Brain microvascular endothelial cell (primary cell): ENCODE results near the gene LPIN1.

ENCODE experiments used
- DNase-seq: peaks from one replicate; pipeline ENCODE4 v3.0.0-alpha.2; 2020
- H3K27ac ChIP-seq: fragments of 250-450 bp; sonication (Bioruptor Pico); 2 replicates; pipeline ENCODE4 v1.5.1; 2020; ENCODE audit warnings: mild to moderate bottlenecking, moderate library complexity
- H3K27me3 ChIP-seq: fragments of 250-450 bp; sonication (Bioruptor Pico); replicated peaks from 2 replicates; pipeline ENCODE4 v1.5.1; 2020; ENCODE audit warnings: mild to moderate bottlenecking
- H3K36me3 ChIP-seq: fragments of 250-450 bp; sonication (Bioruptor Pico); replicated peaks from 2 replicates; pipeline ENCODE4 v1.5.1; 2020; ENCODE audit warnings: mild to moderate bottlenecking
- H3K4me3 ChIP-seq: 2 replicates; pipeline ENCODE4 v1.5.1; 2011; ENCODE audit warnings: low read depth, mild to moderate bottlenecking, control low read depth, low read length, moderate library complexity
- CTCF ChIP-seq: IDR thresholded peaks from 2 replicates; pipeline ENCODE4 v1.5.1; 2011; ENCODE audit warnings: low read depth, mild to moderate bottlenecking, moderate library complexity, low read length, control low read depth, inconsistent platforms; ENCODE audit errors: missing control alignments
- in situ Hi-C: cut with HindIII; loops from 2 replicates; pipeline ENCODE4 v1.10.0; 2017; ENCODE audit warnings: low sequenced_read_pairs, low pct_ligation_motif_present

Gene LPIN1

DNA sequence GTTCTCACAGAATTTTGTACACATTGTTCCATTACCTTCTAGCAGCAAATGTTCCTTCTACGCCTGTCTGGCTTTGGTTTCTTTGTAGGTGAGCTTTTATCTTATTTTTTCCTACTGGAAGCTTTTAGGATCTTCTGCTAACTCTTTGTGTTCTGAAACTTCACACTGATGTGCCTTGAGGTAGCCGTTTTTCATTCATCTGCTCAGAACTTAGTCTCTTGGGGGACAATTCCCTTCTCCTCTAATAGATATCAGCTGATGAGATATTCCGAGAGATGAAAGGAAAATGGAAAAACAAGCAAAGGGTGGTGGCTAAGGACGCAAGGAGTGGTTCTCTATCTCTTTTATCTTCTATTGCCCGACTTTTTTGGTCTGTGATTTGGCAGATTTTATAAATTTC, 27.8 kb upstream of the LPIN1 start:
- Histone ChIP-seq H3K27me3 (peaks cover 22% of the 10 kb centered on the region), H3K27ac (no peak overlapping the region), H3K36me3 (no peaks in the 10 kb centered on the region), H3K4me3 (no peak overlapping the region)
- no peak for DNase-seq
- in situ Hi-C loops, result no loop called here
- no peak for TF ChIP-seq CTCF

DNA sequence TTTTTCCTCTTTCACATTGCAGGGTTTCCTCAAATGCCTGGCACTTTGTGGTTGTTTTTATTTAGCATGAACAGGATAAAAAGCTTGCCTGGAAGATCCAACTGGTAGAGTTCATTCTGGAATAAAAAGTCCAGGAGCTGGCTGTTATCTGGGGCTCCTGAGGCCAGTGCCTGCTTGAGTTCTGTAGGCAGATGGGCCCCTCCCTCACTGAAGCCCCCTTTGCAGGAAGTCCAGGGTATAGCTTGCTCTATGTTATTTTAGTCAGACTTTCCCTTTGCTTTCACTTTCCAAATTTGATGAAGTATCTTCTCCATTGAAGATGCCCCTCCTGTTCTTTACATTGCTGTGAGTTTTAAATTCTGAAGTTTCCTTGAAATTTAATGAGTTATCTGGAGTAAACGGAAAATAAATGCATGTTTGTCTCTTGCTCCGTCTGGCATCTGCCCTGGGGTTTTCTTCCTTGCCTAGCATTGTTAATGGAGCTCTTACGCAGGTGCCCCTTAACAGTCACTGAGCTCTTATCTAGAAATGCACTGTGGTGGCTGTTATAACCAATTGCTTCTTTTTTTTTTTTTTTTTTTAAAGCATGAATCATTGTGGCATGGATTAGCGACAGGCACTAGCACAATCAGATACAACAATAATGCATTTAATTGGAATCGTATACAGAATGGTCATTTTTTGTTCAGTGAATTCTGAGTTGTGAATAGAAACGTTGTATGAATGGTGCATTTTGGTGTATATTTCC, 27.0 kb upstream of the LPIN1 start:
- no peak overlapping the region for H3K4me3 ChIP-seq
- H3K27me3 ChIP-seq, result peaks cover 27% of the 10 kb centered on the region
- no peak for DNase-seq
- in situ Hi-C loops, result no loop called here
- TF ChIP-seq CTCF, result no peak
- no peaks in the 10 kb centered on the region for H3K36me3 ChIP-seq
- no peak overlapping the region for H3K27ac ChIP-seq

GRCh38 chr2:11720752-11721151, 25.7 kb upstream of the LPIN1 start:
- in situ Hi-C loops, result no loop called here
- no peak overlapping the region for H3K27ac ChIP-seq
- peaks cover 30% of the 10 kb centered on the region for H3K27me3 ChIP-seq
- no peak for DNase-seq
- H3K4me3 ChIP-seq, result no peak overlapping the region
- no peaks in the 10 kb centered on the region for H3K36me3 ChIP-seq
- TF ChIP-seq CTCF, result no peak

GRCh38 chr2:11722292-11723060, 24.0 kb upstream of the LPIN1 start:
- DNase-seq, result no peak
- Histone ChIP-seq H3K27ac (no peak overlapping the region), H3K4me3 (no peak overlapping the region), H3K27me3 (peaks cover 30% of the 10 kb centered on the region), H3K36me3 (no peaks in the 10 kb centered on the region)
- TF ChIP-seq CTCF, result no peak
- in situ Hi-C loops, result no loop called here

DNA sequence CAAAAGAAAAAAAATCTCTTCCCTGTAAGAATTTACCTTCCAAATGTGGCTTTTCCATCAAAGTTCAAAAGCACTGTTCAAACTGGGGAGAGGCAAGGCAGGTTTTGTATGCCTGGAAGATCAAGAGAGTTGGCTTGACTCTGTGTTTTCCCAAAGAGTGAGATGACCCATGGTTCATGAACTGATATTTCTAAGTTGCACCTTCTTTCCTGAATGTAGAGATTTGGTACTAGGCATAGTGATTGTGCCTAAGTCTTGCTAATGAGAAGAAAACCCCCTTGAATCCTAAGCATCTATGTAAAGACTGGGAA, 23.4 kb upstream of the LPIN1 start:
- in situ Hi-C loops, result no loop called here
- TF ChIP-seq CTCF, result no peak
- H3K27me3 ChIP-seq, result peaks cover 28% of the 10 kb centered on the region
- no peak for DNase-seq
- H3K27ac ChIP-seq, result no peak overlapping the region
- no peaks in the 10 kb centered on the region for H3K36me3 ChIP-seq
- H3K4me3 ChIP-seq, result no peak overlapping the region
